CD4-positive, CD25-positive, alpha-beta regulatory T cell (primary cell): ENCODE data around the gene MYT1. TPM values are rescaled to one million over a fixed set of nuclear protein-coding genes. Genes with fewer than 3 reads are reported as not detected.

Source experiments
- ATAC-seq, 2 donors: fragments of 150-1000 bp; cut with Tn5 transposase; one replicate each; pipeline ENCODE4 v1.10.0; 2021; ENCODE audit warnings: low read depth in 2 of 2, moderate number of reproducible peaks in 2 of 2, moderate library complexity in 1 of 2
- DNase-seq, 3 donors: peaks; one replicate each; pipeline versions ENCODE4 v3.0.0 to v3.0.0-alpha.2; 2012 to 2022; ENCODE audit warnings: mixed read lengths in 1 of 3
- H3K27ac ChIP-seq: one replicate; pipeline ENCODE4 v1.7.0; 2013; ENCODE audit warnings: mild to moderate bottlenecking, low read length; ENCODE audit not compliant: insufficient read depth, poor library complexity, severe bottlenecking
- H3K27me3 ChIP-seq: one replicate; pipeline ENCODE4 v1.7.0; 2013; ENCODE audit warnings: low read length; ENCODE audit not compliant: control insufficient read depth, insufficient read depth
- H3K36me3 ChIP-seq: one replicate; pipeline ENCODE4 v1.7.0; 2013; ENCODE audit warnings: mild to moderate bottlenecking, low read length, moderate library complexity; ENCODE audit not compliant: control insufficient read depth, insufficient read depth
- H3K4me1 ChIP-seq: 2 replicates; pipeline ENCODE4 v1.7.0; 2013; ENCODE audit warnings: mild to moderate bottlenecking, low read length; ENCODE audit not compliant: insufficient read depth, control insufficient read depth, poor library complexity, severe bottlenecking
- H3K4me3 ChIP-seq: one replicate; pipeline ENCODE4 v1.7.0; 2013; ENCODE audit warnings: low read depth, mild to moderate bottlenecking, low read length, moderate library complexity
- H3K9me3 ChIP-seq, 2 experiments: 1 replicate in 1 of 2; 2 replicates in 1 of 2; pipeline ENCODE4 v1.7.0; 2013; ENCODE audit warnings: low read length in 2 of 2, mild to moderate bottlenecking in 1 of 2, moderate library complexity in 1 of 2; ENCODE audit not compliant: control insufficient read depth in 2 of 2
- H3K27ac Mint-ChIP-seq, 3 donors: one replicate each; pipeline ENCODE4 v1.8.0; 2020 to 2022; ENCODE audit warnings: mild to moderate bottlenecking in 3 of 3, mixed read lengths in 3 of 3, moderate library complexity in 2 of 3
- H3K27me3 Mint-ChIP-seq: one replicate; pipeline ENCODE4 v1.8.0; 2022; ENCODE audit warnings: mild to moderate bottlenecking, mixed read lengths
- H3K36me3 Mint-ChIP-seq: one replicate; pipeline ENCODE4 v1.8.0; 2020; ENCODE audit warnings: mixed read lengths
- H3K4me1 Mint-ChIP-seq, 4 donors: one replicate each; pipeline ENCODE4 v1.8.0; 2020 to 2022; ENCODE audit warnings: mixed read lengths in 4 of 4, mild to moderate bottlenecking in 1 of 4
- H3K4me3 Mint-ChIP-seq, 4 donors: one replicate each; pipeline ENCODE4 v1.8.0; 2020 to 2022; ENCODE audit warnings: mild to moderate bottlenecking in 4 of 4, mixed read lengths in 4 of 4, moderate library complexity in 3 of 4
- H3K9me3 Mint-ChIP-seq, 7 donors: one replicate each; pipeline ENCODE4 v1.8.0; 2020 to 2022; ENCODE audit warnings: mixed read lengths in 7 of 7, mild to moderate bottlenecking in 3 of 7, moderate library complexity in 2 of 7
- polyA plus RNA-seq, 4 donors: library from polyadenylated mRNA; unstranded; fragments of 300-500 nt; fragmentation: Illumina TruSeq; gene quantifications; one replicate each; pipeline ENCODE4 v1.2.3, GENCODE V29; 2021
- total RNA-seq: library from RNA; stranded (reverse); gene quantifications from one replicate; pipeline ENCODE4 v1.2.3, GENCODE V29; 2022

Gene MYT1
- total and polyA plus RNA-seq, 5 donors from 2014 or later = 0.14 TPM; not detected in 4

DNA sequence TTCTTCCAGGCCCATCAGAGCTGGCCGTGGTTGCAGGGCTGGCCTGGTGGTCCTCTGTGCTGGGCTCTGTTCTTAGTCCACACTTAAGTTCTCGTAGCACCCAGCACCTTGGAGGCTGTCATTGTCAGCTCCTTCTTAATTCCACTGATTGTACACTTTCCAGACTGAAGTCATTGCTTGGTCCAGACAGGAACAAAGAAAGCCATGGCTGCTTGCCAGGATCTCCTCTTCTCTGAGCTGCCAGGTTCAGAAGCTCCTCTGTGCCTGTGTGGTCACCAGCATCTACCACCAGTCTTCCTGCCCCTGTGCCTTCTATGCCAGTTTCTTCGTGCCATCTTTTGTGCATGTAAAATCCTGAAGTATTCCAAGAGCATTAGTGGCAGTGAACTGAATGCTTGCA is 51.8 kb downstream of the MYT1 start:
- Mint-ChIP-seq H3K4me3 (no peak overlapping the region), H3K27ac (no peak overlapping the region), H3K36me3 (no peaks in the 10 kb centered on the region), H3K9me3 (no peaks in the 10 kb centered on the region), H3K4me1 (peaks cover 0 to 9% (median 2%) of the 10 kb centered on the region in 4 donors), H3K27me3 (no peaks in the 10 kb centered on the region)
- Histone ChIP-seq H3K9me3 (no peaks in the 10 kb centered on the region), H3K4me3 (no peak overlapping the region), H3K36me3 (no peaks in the 10 kb centered on the region), H3K27ac (no peak overlapping the region), H3K4me1 (no peaks in the 10 kb centered on the region), H3K27me3 (no peaks in the 10 kb centered on the region)
- no peak for ATAC-seq
- no peak for DNase-seq

DNA sequence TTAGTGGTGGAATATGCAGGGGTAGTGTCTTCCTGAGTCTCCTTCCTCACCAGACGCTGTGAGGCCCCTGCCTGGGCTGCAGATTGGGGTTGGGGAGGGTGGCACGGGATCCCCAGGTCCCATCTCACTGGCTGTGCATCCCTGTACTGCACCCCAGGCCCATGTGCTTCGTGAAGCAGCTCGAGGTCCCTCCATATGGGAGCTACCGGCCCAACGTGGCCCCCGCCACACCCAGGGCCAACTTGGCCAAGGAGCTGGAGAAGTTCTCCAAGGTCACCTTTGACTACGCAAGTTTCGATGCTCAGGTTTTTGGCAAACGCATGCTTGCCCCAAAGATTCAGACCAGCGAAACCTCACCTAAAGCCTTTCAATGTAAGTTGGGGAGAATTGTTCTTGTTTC is 52.7 kb downstream of the MYT1 start:
- Mint-ChIP-seq H3K4me1 (peaks cover 0 to 9% (median 2%) of the 10 kb centered on the region in 4 donors), H3K27ac (peak overlapping the region in 1 of 3 donors; percentile 39), H3K27me3 (no peaks in the 10 kb centered on the region), H3K36me3 (no peaks in the 10 kb centered on the region), H3K9me3 (no peaks in the 10 kb centered on the region), H3K4me3 (no peak overlapping the region)
- no peaks in the 10 kb centered on the region for H3K27me3 ChIP-seq
- H3K4me1 ChIP-seq = no peaks in the 10 kb centered on the region
- ATAC-seq = no peak
- no peaks in the 10 kb centered on the region for H3K9me3 ChIP-seq
- H3K4me3 ChIP-seq = no peak overlapping the region
- no peaks in the 10 kb centered on the region for H3K36me3 ChIP-seq
- DNase-seq = no peak
- H3K27ac ChIP-seq = no peak overlapping the region

DNA sequence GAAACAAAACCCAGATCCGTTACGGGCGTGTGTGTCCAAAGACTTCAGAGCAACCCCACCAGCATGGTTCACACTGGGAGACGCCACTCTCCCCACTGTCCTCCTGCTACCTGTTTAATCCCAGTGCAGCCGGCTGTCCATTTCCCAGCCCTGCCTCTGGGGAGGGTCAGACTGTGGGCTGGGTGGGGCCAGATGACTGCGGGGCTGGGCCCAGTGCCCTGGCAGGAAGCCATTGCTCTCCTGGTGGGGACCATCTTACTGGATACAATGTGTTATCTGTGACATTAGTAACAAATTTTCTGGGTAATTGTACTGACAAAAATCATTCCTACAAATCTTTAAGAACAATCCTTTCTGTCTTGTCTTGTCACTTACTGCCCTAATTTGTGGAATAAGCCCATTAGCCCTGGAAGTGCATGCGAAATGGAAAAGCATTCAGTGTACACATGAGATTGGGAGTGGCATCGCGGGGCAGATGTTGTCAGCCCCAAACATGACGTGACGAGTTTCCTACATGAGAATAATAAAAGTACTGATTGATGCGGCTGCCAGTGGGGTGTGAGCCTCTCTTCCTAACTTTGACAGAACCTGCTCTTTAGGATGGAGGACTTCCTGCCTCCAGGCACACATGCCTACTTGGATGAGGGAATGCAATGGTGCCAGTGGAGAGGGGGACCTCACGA is 53.4 kb downstream of the MYT1 start:
- H3K27ac Mint-ChIP-seq = no peak overlapping the region
- ATAC-seq = no peak
- H3K36me3 Mint-ChIP-seq = no peaks in the 10 kb centered on the region

DNA sequence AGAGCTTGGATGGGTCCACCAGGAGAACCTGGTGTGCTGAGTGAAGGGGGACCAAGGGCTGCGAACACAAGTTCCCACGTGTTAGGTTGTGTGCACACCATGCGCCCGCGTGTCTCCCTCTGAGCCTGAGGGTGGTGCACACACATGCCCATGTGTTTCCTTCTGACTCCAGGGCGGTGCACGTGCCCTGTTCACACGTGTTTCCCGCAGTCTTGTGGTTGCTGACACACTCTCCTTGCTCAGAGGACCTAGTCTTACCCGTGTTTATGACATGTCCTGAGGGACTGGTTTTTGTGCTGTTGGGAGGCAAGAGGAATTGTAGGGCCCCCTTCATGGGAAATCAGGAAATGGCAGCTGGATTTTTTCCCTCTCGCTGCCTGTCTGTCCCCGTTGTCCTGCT is 55.0 kb downstream of the MYT1 start:
- no peak overlapping the region for H3K27ac ChIP-seq
- H3K36me3 ChIP-seq = no peaks in the 10 kb centered on the region
- Mint-ChIP-seq H3K27me3 (no peaks in the 10 kb centered on the region), H3K36me3 (no peaks in the 10 kb centered on the region), H3K27ac (peak overlapping the region in 1 of 3 donors; percentile 61), H3K4me1 (peaks cover 0 to 9% (median 2%) of the 10 kb centered on the region in 4 donors), H3K9me3 (no peaks in the 10 kb centered on the region), H3K4me3 (no peak overlapping the region)
- DNase-seq (no peak), ATAC-seq (no peak)
- no peaks in the 10 kb centered on the region for H3K27me3 ChIP-seq
- H3K4me3 ChIP-seq = no peak overlapping the region
- H3K4me1 ChIP-seq = no peaks in the 10 kb centered on the region
- no peaks in the 10 kb centered on the region for H3K9me3 ChIP-seq

More for the DNA sequence above, 53.4 kb downstream of the MYT1 start:
- H3K4me1 Mint-ChIP-seq = peaks cover 0 to 9% (median 2%) of the 10 kb centered on the region in 4 donors
- H3K9me3 ChIP-seq = no peaks in the 10 kb centered on the region
- H3K9me3 Mint-ChIP-seq = no peaks in the 10 kb centered on the region
- no peak for DNase-seq
- no peaks in the 10 kb centered on the region for H3K4me1 ChIP-seq
- H3K27ac ChIP-seq = no peak overlapping the region
- no peaks in the 10 kb centered on the region for H3K27me3 ChIP-seq
- no peak overlapping the region for H3K4me3 ChIP-seq
- no peak overlapping the region for H3K4me3 Mint-ChIP-seq
- no peaks in the 10 kb centered on the region for H3K27me3 Mint-ChIP-seq
- H3K36me3 ChIP-seq = no peaks in the 10 kb centered on the region

DNA sequence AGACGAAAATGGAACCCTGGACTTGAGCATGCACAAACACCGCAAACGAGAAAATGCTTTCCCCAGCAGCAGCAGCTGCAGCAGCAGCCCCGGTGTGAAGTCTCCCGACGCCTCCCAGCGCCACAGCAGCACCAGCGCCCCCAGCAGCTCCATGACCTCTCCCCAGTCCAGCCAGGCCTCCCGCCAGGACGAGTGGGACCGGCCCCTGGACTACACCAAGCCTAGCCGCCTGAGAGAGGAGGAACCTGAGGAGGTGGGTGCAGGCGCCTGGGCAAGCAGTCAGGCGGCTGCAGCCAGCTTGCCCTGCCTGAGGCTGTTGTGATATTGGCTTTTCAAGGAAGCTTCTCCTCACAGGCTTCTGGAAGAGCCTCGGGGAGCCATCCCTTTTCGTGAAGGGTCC is 55.5 kb downstream of the MYT1 start:
- no peak for DNase-seq
- ATAC-seq = no peak
- H3K4me3 Mint-ChIP-seq = no peak overlapping the region
- no peak overlapping the region for H3K27ac ChIP-seq
- H3K9me3 ChIP-seq = no peaks in the 10 kb centered on the region
- H3K4me3 ChIP-seq = no peak overlapping the region
- H3K4me1 ChIP-seq = no peaks in the 10 kb centered on the region
- H3K36me3 Mint-ChIP-seq = no peaks in the 10 kb centered on the region
- H3K27me3 Mint-ChIP-seq = no peaks in the 10 kb centered on the region
- no peaks in the 10 kb centered on the region for H3K27me3 ChIP-seq
- no peaks in the 10 kb centered on the region for H3K9me3 Mint-ChIP-seq
- peaks cover 0 to 4% (median 2%) of the 10 kb centered on the region in 4 donors for H3K4me1 Mint-ChIP-seq
- no peaks in the 10 kb centered on the region for H3K36me3 ChIP-seq
- H3K27ac Mint-ChIP-seq = no peak overlapping the region

DNA sequence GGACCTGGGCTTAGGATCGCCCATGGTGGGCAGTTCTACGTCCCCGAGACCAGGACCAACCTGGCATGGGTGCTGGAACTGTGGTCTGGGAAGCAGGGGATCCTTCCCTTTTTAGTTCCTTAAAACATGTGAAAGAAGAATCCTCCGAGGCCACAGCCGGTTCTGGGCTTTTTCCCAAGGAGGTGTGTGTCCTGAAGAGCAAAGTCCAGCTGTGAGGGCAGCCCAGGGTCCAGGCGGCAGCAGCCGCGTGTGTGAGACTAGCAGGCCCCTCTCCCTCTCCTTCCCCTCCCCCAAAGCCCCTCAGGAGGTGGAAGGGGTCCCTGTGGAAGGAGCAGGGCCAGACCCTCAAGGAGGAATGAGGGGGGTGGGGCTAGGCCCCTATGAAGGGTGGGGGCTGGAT is 56.2 kb downstream of the MYT1 start:
- Mint-ChIP-seq H3K4me1 (no peaks in the 10 kb centered on the region), H3K4me3 (no peak overlapping the region), H3K9me3 (no peaks in the 10 kb centered on the region), H3K27ac (no peak overlapping the region), H3K36me3 (no peaks in the 10 kb centered on the region), H3K27me3 (no peaks in the 10 kb centered on the region)
- DNase-seq (no peak), ATAC-seq (no peak)
- Histone ChIP-seq H3K27me3 (no peaks in the 10 kb centered on the region), H3K36me3 (no peaks in the 10 kb centered on the region), H3K27ac (no peak overlapping the region), H3K9me3 (no peaks in the 10 kb centered on the region), H3K4me1 (no peaks in the 10 kb centered on the region), H3K4me3 (no peak overlapping the region)

DNA sequence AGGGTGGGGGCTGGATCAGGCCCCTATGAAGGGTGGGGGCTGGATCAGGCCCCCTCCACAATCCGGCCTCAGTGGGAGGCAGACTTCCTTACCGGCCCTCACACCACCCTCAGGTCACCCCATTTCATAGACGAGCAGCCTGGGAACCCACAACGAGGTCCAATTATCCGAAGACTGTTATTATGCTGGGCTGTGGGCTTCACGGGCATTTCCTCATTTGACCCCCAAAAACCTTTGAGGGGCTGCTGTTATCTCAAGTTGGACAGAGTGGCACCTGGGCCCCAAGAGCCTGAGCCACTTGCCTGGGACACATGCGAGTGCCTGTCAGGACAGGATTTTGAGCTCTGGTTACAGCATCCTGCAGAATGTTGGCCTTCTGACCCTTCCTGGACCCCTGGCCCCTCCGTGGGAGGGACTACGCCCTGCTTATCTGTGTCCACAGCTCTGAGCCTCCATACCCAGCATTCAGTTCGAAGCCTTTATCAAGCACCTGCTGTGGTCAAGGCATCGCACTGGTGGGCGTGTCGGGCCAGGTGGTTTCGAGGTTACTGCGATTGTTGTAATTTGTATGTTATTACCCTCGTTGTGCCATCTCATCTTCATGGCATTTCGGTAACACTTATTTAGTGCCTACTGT is 56.8 kb downstream of the MYT1 start:
- ATAC-seq (no peak), DNase-seq (no peak)
- H3K27me3 ChIP-seq = no peaks in the 10 kb centered on the region
- Mint-ChIP-seq H3K27me3 (no peaks in the 10 kb centered on the region), H3K4me3 (no peak overlapping the region), H3K27ac (no peak overlapping the region), H3K9me3 (no peaks in the 10 kb centered on the region), H3K4me1 (no peaks in the 10 kb centered on the region), H3K36me3 (no peaks in the 10 kb centered on the region)
- H3K9me3 ChIP-seq = no peaks in the 10 kb centered on the region
- H3K27ac ChIP-seq = no peak overlapping the region
- no peaks in the 10 kb centered on the region for H3K4me1 ChIP-seq
- H3K4me3 ChIP-seq = no peak overlapping the region
- H3K36me3 ChIP-seq = no peaks in the 10 kb centered on the region

DNA sequence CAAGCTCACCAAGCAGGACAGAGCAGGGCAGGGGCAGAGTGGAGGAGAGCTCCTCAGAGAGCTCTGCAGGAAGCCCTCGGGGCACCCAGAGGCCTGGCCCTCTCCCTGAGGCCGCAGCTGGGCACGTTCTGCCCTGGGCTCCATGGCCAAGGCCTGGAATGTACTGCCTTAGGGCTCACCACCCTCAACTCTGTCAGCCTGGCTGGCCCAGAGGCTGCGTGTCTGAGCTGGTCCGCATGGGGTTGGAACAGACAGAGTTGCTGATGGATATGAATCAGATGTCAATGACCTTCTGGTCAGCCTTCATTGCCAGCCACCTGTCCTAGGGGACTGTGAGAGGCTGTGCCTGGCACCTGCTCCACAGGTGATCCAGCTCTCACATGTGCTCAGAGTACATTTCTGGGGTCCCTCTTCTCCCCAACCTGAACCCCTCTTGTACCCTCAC is 58.1 kb downstream of the MYT1 start:
- H3K36me3 Mint-ChIP-seq = no peaks in the 10 kb centered on the region
- H3K4me1 ChIP-seq = no peaks in the 10 kb centered on the region
- DNase-seq (no peak), ATAC-seq (no peak)
- no peaks in the 10 kb centered on the region for H3K9me3 ChIP-seq
- no peak overlapping the region for H3K4me3 ChIP-seq
- no peak overlapping the region for H3K4me3 Mint-ChIP-seq
- no peaks in the 10 kb centered on the region for H3K36me3 ChIP-seq
- no peak overlapping the region for H3K27ac Mint-ChIP-seq
- H3K27me3 Mint-ChIP-seq = no peaks in the 10 kb centered on the region
- peaks cover 0 to 2% (median 0%) of the 10 kb centered on the region in 4 donors for H3K4me1 Mint-ChIP-seq
- no peaks in the 10 kb centered on the region for H3K9me3 Mint-ChIP-seq
- H3K27ac ChIP-seq = no peak overlapping the region
- no peaks in the 10 kb centered on the region for H3K27me3 ChIP-seq
